Measurements from ENCODE around the gene ATXN1.

The ATXN1 gene

GRCh38 chr6:16759646-16760515, 1.4 kb downstream of the ATXN1 start (continued):
- TF ChIP-seq, protein P1, sequence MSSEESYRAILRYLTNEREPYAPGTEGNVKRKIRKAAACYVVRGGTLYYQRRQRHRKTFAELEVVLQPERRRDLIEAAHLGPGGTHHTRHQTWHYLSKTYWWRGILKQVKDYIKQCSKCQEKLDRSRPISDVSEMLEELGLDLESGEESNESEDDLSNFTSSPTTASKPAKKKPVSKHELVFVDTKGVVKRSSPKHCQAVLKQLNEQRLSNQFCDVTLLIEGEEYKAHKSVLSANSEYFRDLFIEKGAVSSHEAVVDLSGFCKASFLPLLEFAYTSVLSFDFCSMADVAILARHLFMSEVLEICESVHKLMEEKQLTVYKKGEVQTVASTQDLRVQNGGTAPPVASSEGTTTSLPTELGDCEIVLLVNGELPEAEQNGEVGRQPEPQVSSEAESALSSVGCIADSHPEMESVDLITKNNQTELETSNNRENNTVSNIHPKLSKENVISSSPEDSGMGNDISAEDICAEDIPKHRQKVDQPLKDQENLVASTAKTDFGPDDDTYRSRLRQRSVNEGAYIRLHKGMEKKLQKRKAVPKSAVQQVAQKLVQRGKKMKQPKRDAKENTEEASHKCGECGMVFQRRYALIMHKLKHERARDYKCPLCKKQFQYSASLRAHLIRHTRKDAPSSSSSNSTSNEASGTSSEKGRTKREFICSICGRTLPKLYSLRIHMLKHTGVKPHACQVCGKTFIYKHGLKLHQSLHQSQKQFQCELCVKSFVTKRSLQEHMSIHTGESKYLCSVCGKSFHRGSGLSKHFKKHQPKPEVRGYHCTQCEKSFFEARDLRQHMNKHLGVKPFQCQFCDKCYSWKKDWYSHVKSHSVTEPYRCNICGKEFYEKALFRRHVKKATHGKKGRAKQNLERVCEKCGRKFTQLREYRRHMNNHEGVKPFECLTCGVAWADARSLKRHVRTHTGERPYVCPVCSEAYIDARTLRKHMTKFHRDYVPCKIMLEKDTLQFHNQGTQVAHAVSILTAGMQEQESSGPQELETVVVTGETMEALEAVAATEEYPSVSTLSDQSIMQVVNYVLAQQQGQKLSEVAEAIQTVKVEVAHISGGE (tag by site-specific recombination; conservative IDR thresholded peaks at IDR 0.05; ENCODE audit: low read depth) = peak; percentile 55
- TF ChIP-seq ZIC2 (tag by site-specific recombination; IDR thresholded peaks at IDR 0.05) = peak; percentile 99
- TF ChIP-seq, protein P2, sequence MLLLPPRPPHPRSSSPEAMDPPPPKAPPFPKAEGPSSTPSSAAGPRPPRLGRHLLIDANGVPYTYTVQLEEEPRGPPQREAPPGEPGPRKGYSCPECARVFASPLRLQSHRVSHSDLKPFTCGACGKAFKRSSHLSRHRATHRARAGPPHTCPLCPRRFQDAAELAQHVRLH (tag by site-specific recombination; IDR thresholded peaks at IDR 0.05) = no peak
- no peak; the same call in 1 of the 2 replicates for TF ChIP-seq ZNF785 (tag by site-specific recombination; IDR thresholded peaks at IDR 0.05)
- TF ChIP-seq ZNF555 (tag by site-specific recombination; conservative IDR thresholded peaks at IDR 0.05) = no peak
- peak; percentile 80 for TF ChIP-seq ZNF423 (tag by site-specific recombination; IDR thresholded peaks at IDR 0.05)
- no peak for TF ChIP-seq SALL2 (tag by site-specific recombination; IDR thresholded peaks at IDR 0.05; ENCODE audit: borderline replicate concordance)
- TF ChIP-seq SP3 (tag by site-specific recombination; IDR thresholded peaks at IDR 0.05) = peak; percentile 91
- TF ChIP-seq RBAK (tag by site-specific recombination; IDR thresholded peaks at IDR 0.05) = no peak
- TF ChIP-seq ZNF624 (tag by site-specific recombination; IDR thresholded peaks at IDR 0.05) = no peak
- TF ChIP-seq ZNF114 (tag by site-specific recombination; IDR thresholded peaks at IDR 0.05) = no peak
- no peak for TF ChIP-seq ZNF776 (tag by site-specific recombination; IDR thresholded peaks at IDR 0.05; ENCODE audit: borderline replicate concordance)
- TF ChIP-seq KLF1 (tag by site-specific recombination; IDR thresholded peaks at IDR 0.05) = peak; percentile 79
- TF ChIP-seq, protein P3, sequence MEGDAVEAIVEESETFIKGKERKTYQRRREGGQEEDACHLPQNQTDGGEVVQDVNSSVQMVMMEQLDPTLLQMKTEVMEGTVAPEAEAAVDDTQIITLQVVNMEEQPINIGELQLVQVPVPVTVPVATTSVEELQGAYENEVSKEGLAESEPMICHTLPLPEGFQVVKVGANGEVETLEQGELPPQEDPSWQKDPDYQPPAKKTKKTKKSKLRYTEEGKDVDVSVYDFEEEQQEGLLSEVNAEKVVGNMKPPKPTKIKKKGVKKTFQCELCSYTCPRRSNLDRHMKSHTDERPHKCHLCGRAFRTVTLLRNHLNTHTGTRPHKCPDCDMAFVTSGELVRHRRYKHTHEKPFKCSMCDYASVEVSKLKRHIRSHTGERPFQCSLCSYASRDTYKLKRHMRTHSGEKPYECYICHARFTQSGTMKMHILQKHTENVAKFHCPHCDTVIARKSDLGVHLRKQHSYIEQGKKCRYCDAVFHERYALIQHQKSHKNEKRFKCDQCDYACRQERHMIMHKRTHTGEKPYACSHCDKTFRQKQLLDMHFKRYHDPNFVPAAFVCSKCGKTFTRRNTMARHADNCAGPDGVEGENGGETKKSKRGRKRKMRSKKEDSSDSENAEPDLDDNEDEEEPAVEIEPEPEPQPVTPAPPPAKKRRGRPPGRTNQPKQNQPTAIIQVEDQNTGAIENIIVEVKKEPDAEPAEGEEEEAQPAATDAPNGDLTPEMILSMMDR (tag by site-specific recombination; IDR thresholded peaks at IDR 0.05) = peak; percentile 93
- no peak for TF ChIP-seq ZNF626 (tag by site-specific recombination; IDR thresholded peaks at IDR 0.05)
- 0 out of 2 replicates have a peak, but pooled peaks have one; percentile 24 for TF ChIP-seq ZNF239 (tag by site-specific recombination; IDR thresholded peaks at IDR 0.05)
- no peak for TF ChIP-seq ZNF174 (tag by site-specific recombination; IDR thresholded peaks at IDR 0.05)
- peak; percentile 87 for TF ChIP-seq SP2 (tag by site-specific recombination; IDR thresholded peaks at IDR 0.05)
- no peak for TF ChIP-seq ZNF544 (tag by site-specific recombination; IDR thresholded peaks at IDR 0.05)
- TF ChIP-seq MYNN (tag by site-specific recombination; IDR thresholded peaks at IDR 0.05; ENCODE audit: borderline replicate concordance) = no peak
- TF ChIP-seq ZXDB (tag by site-specific recombination; IDR thresholded peaks at IDR 0.05) = peak; percentile 80
- TF ChIP-seq, protein P4, sequence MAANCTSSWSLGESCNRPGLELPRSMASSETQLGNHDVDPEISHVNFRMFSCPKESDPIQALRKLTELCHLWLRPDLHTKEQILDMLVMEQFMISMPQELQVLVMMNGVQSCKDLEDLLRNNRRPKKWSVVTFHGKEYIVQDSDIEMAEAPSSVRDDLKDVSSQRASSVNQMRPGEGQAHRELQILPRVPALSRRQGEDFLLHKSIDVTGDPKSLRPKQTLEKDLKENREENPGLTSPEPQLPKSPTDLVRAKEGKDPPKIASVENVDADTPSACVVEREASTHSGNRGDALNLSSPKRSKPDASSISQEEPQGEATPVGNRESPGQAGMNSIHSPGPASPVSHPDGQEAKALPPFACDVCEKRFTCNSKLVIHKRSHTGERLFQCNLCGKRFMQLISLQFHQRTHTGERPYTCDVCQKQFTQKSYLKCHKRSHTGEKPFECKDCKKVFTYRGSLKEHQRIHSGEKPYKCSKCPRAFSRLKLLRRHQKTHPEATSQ (tag by site-specific recombination; IDR thresholded peaks at IDR 0.05) = peak; percentile 84
- peak; percentile 56; the same call in 1 of the 2 replicates for TF ChIP-seq ZFP69B (tag by site-specific recombination; IDR thresholded peaks at IDR 0.05)
- peak; percentile 99 for TF ChIP-seq PATZ1 (tag by site-specific recombination; IDR thresholded peaks at IDR 0.05)
- no peak for TF ChIP-seq ZNF426 (tag by site-specific recombination; IDR thresholded peaks at IDR 0.05)
- no peak for TF ChIP-seq ZNF549 (tag by site-specific recombination; IDR thresholded peaks at IDR 0.05)
- TF ChIP-seq REPIN1 (tag by site-specific recombination; IDR thresholded peaks at IDR 0.05; ENCODE audit: low read depth) = 0 out of 2 replicates have a peak, but pooled peaks have one; percentile 55
- TF ChIP-seq ZBTB8A (tag by site-specific recombination; IDR thresholded peaks at IDR 0.05) = peak; percentile 91
- peak; percentile 89 for TF ChIP-seq ZNF692 (tag by site-specific recombination; IDR thresholded peaks at IDR 0.05)
- TF ChIP-seq ZNF112 (tag by site-specific recombination; IDR thresholded peaks at IDR 0.05) = no peak
